Kidney (tissue), 14 donors: Measurements from ENCODE around the gene GTF3C4. TPM values are rescaled to one million over a fixed set of nuclear protein-coding genes. Genes with fewer than 3 reads are reported as not detected.

Experiments
- DNase-seq, 5 donors: peaks; one replicate each; pipeline ENCODE4 v3.0.0-alpha.2; 2013 to 2020
- FAIRE-seq: peaks from 2 replicates; lab custom pipeline; 2012; peaks lifted over from hg19 to GRCh38; lab: Jason Lieb, UNC
- H3K27ac ChIP-seq, 2 donors: one replicate each; pipeline ENCODE4 v1.7.0; 2013; ENCODE audit warnings: low read depth in 2 of 2, low read length in 2 of 2, inconsistent platforms in 1 of 2
- H3K27me3 ChIP-seq: one replicate; pipeline ENCODE4 v1.7.1; 2013; ENCODE audit warnings: low read length, inconsistent platforms; ENCODE audit not compliant: control insufficient read depth, insufficient read depth
- H3K36me3 ChIP-seq, 3 donors: one replicate each; pipeline versions ENCODE4 v1.7.0 to v1.7.1; 2013; ENCODE audit warnings: low read length in 3 of 3, control low read depth in 1 of 3, inconsistent platforms in 1 of 3; ENCODE audit not compliant: insufficient read depth in 3 of 3, control insufficient read depth in 2 of 3
- H3K4me1 ChIP-seq, 3 donors: one replicate each; pipeline versions ENCODE4 v1.7.0 to v1.7.1; 2013; ENCODE audit warnings: low read length in 3 of 3, inconsistent platforms in 1 of 3, low read depth in 1 of 3; ENCODE audit not compliant: control insufficient read depth in 2 of 3, insufficient read depth in 2 of 3
- H3K4me3 ChIP-seq, 3 donors: one replicate each; pipeline versions ENCODE4 v1.7.0 to v1.8.1; 2013; ENCODE audit warnings: low read length in 3 of 3, control low read depth in 1 of 3, inconsistent platforms in 1 of 3
- H3K9ac ChIP-seq, 3 donors: one replicate each; pipeline versions ENCODE4 v1.7.0 to v1.7.1; 2013; ENCODE audit warnings: low read length in 3 of 3, control low read depth in 1 of 3, inconsistent platforms in 1 of 3
- H3K9me3 ChIP-seq, 3 donors: one replicate each; pipeline versions ENCODE4 v1.7.0 to v1.7.1; 2013; ENCODE audit warnings: low read length in 3 of 3, control low read depth in 1 of 3, inconsistent platforms in 1 of 3; ENCODE audit not compliant: control insufficient read depth in 2 of 3, insufficient read depth in 1 of 3
- CTCF ChIP-seq: IDR thresholded peaks from 3 replicates; pipeline ENCODE4 v1.5.1; 2012; ENCODE audit warnings: mild to moderate bottlenecking, moderate library complexity, borderline replicate concordance; ENCODE audit not compliant: insufficient read depth; ENCODE audit errors: extremely low read depth
- intact Hi-C: fragments of 100-400 bp; cut with DNase I; formaldehyde crosslinking; loops from one replicate; pipeline ENCODE4 v1.11.1; 2022
- polyA plus RNA-seq: library from polyadenylated mRNA; stranded (reverse); fragments of 350-450 nt; fragmentation: Illumina TruSeq; extraction: RNeasy Lipid Tissue Mini Kit (QIAGEN cat#74804); gene quantifications from one replicate; pipeline ENCODE4 v1.2.3, GENCODE V29; 2014; ENCODE audit warnings: low read depth, low replicate concordance; ENCODE audit not compliant: insufficient read depth
- total RNA-seq: library from RNA; stranded (reverse); fragmentation: NEBNext Ultra II Directional; extraction: Animal tissue kit (Norgen Biotek cat#: 25700); gene quantifications from one replicate; pipeline ENCODE4 v1.2.1, GENCODE V29; 2021
- donor health status: control.
- donor health status: control.
- donor health status: control.
- donor health status: control.
- donor health status: control.
- donor health status: DM: yes; HTN: yes; CAD: no.
- donor health status: Normal renal cell carcinoma (clear cell type).

GTF3C4 gene
- total and polyA plus RNA-seq, 2 donors from 2014 or later: 3.7 to 21.0 TPM

GRCh38 chr9:132637801-132638200, 32.5 kb upstream of the GTF3C4 start:
- intact Hi-C loops: no loop called here

GRCh38 chr9:132638240-132638639, 32.0 kb upstream of the GTF3C4 start:
- Histone ChIP-seq H3K4me1 (no peaks in the 10 kb centered on the region), H3K9ac (no peak overlapping the region), H3K27ac (no peak overlapping the region), H3K27me3 (no peaks in the 10 kb centered on the region), H3K4me3 (no peak overlapping the region), H3K36me3 (peaks cover 3 to 36% (median 19%) of the 10 kb centered on the region in 3 donors), H3K9me3 (no peaks in the 10 kb centered on the region)
- FAIRE-seq (no peak), DNase-seq (no peak)
- TF ChIP-seq CTCF: no peak
- intact Hi-C loops: no loop called here

More at GRCh38 chr9:132637801-132638200, 32.5 kb upstream of the GTF3C4 start:
- FAIRE-seq (no peak), DNase-seq (no peak)
- peaks cover 3 to 33% (median 21%) of the 10 kb centered on the region in 3 donors for H3K36me3 ChIP-seq
- H3K9ac ChIP-seq: no peak overlapping the region
- no peak overlapping the region for H3K4me3 ChIP-seq
- no peak for TF ChIP-seq CTCF
- H3K27ac ChIP-seq: no peak overlapping the region
- H3K9me3 ChIP-seq: no peaks in the 10 kb centered on the region
- no peaks in the 10 kb centered on the region for H3K27me3 ChIP-seq
- H3K4me1 ChIP-seq: no peaks in the 10 kb centered on the region

GRCh38 chr9:132639322-132639721, 30.9 kb upstream of the GTF3C4 start:
- H3K4me3 ChIP-seq: no peak overlapping the region
- H3K9ac ChIP-seq: no peak overlapping the region
- no peak for TF ChIP-seq CTCF
- H3K27ac ChIP-seq: no peak overlapping the region
- H3K9me3 ChIP-seq: no peaks in the 10 kb centered on the region
- intact Hi-C loops: no loop called here
- DNase-seq: no peak
- no peak for FAIRE-seq
- no peaks in the 10 kb centered on the region for H3K27me3 ChIP-seq
- H3K4me1 ChIP-seq: no peaks in the 10 kb centered on the region
- H3K36me3 ChIP-seq: peaks cover 3 to 40% (median 19%) of the 10 kb centered on the region in 3 donors

GRCh38 chr9:132641216-132641615, 29.0 kb upstream of the GTF3C4 start:
- Histone ChIP-seq H3K4me3 (no peak overlapping the region), H3K9ac (no peak overlapping the region), H3K36me3 (peaks cover 3 to 56% (median 27%) of the 10 kb centered on the region in 3 donors), H3K27me3 (no peaks in the 10 kb centered on the region), H3K4me1 (no peaks in the 10 kb centered on the region), H3K27ac (no peak overlapping the region), H3K9me3 (no peaks in the 10 kb centered on the region)
- FAIRE-seq (no peak), DNase-seq (no peak)
- intact Hi-C loops: no loop called here
- TF ChIP-seq CTCF: no peak
